HTR-8/SVneo (cell line): ENCODE data around the gene CHIT1.

Experiments
- DNase-seq: peaks from one replicate; pipeline ENCODE4 v3.0.0; 2011; ENCODE audit warnings: low spot score, mixed read lengths; ENCODE audit not compliant: insufficient read length
- FAIRE-seq: peaks from 2 replicates; lab custom pipeline; 2011; peaks lifted over from hg19 to GRCh38; lab: Jason Lieb, UNC

CHIT1 gene

DNA sequence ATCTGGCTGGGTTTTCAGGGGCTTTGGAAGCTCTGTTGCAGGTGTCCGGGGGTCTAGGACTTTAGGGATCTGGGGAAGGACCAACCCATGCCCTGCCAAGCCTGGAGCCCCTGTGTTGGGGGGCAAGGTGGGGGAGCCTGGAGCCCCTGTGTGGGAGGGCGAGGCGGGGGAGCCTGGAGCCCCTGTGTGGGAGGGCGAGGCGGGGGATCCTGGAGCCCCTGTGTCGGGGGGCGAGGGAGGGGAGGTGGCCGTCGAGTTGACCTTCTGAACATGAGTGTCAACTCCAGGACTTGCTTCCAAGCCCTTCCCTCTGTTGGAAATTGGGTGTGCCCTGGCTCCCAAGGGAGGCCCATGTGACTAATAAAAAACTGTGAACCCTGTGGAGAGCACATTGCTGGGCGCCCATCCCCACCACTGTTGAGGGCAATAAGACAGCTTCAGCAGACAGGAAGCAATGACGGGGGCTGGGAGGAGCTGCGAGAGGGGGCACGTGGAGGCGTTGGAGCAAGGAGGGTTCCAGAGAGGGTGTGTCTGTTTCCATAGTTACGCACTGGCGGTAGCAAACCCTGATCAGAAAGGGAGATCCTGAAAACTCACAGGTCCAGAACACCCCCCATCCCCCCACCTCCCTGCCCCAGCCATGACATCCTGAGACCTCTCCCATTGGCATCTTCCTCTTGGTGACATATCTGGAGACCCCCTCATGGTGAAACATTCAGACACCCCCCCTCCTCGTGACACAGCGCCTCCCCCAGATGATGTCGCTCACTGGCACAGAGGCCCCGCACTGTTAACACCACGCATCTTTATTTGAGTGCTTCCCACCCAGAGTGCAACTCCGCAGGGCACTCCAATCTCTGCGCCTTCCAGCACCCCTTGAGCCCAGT lies 62.2 kb downstream of the CHIT1 start:
- no peak for DNase-seq
- no peak for FAIRE-seq

DNA sequence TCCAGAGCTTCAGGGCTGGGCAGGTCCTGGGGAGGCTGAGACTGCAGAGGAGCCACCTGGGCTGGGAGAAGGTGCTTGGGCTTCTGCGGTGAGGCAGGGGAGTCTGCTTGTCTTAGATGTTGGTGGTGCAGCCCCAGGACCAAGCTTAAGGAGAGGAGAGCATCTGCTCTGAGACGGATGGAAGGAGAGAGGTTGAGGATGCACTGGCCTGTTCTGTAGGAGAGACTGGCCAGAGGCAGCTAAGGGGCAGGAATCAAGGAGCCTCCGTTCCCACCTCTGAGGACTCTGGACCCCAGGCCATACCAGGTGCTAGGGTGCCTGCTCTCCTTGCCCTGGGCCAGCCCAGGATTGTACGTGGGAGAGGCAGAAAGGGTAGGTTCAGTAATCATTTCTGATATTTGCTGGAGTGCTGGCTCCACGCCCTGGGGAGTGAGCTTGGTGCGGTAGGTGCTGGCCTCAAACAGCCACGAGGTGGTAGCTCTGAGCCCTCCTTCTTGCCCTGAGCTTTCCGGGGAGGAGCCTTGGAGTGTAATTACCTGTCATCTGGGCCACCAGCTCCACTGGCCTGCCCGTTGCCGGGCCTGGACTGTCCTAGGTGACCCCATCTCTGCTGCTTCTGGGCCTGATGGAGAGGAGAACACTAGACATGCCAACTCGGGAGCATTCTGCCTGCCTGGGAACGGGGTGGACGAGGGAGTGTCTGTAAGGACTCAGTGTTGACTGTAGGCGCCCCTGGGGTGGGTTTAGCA lies 63.1 kb downstream of the CHIT1 start:
- DNase-seq = no peak
- no peak for FAIRE-seq
